IPS DF 4.7 (cell line): Measurements from ENCODE around the gene CTDNEP1.
"Not testable (repeated sequence)": the region's sequence is repeated elsewhere in the genome, so short reads cannot be mapped to it uniquely, and the experiment has no call there.

ENCODE experiments used
- DNase-seq: peaks from one replicate; pipeline ENCODE4 v3.0.0-alpha.2; 2013; ENCODE audit warnings: low spot score; ENCODE audit errors: extremely low read depth

The CTDNEP1 gene

GRCh38 chr17:7249214-7249613 is 2.3 kb downstream of the CTDNEP1 start:
- DNase-seq, result no peak

DNA sequence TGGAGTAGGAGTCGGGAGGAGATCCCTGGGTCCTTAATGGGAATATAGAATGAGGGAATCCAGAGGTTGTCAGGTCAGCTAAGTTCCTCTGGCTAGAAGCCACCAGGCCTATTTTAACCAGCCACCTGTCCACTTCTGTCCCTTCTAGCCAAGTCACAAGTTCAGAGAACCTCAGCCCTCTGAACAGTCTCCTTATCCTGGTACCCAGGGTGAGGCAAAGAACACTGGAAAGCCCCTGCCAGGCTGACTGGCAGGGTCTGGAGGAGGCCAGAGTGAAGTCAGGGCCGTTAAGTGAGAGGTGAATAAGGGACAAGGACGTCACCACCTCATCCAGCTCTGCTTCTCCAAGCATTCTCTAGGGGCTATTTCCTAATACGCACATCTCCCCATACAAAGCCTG is 2.7 kb downstream of the CTDNEP1 start:
- no peak for DNase-seq

- no peak for DNase-seq
These were observed 4.8 kb downstream of the CTDNEP1 start for GRCh38 chr17:7246779-7247178.

GRCh38 chr17:7243838-7244237 is 7.7 kb downstream of the CTDNEP1 start:
- not testable (repeated sequence) for DNase-seq

GRCh38 chr17:7243453-7243729 is 8.1 kb downstream of the CTDNEP1 start:
- no peak for DNase-seq

DNA sequence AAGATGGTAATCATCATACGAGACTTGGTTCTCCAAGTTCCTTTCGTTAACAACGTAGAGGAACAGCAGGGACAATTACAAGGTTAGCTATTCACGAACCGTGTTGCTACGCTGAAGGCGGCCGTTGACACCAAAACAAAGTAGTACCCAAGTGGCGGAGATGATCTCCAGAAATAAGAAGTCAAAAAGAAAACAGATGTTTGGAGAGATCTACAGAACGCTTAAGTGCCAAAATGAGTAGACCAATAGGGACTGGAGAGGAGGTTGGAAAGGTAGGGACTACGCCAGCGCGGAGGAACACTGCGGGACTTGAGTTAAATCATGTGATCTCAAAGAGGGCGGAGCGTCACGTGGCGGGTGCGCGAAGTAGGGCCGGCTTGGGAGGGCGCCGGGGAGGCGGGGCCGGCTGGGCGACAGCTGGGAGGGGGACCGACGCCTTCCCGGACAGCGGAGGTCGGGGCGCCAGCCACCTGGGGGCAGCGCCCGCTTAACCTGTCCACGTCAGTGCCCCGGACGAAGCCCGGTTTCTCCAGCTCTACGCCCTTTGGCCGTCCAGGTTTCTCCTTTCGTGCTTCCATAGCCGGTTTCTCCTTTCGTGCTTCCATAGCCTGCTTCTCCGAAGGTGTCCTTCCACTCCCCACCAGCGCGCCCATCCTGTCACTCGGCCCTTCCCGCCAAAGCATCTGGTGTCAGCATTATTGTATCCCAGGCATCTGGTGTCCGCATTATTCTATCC is 8.6 kb downstream of the CTDNEP1 start:
- DNase-seq, result no peak

GRCh38 chr17:7241783-7242716 is 9.5 kb downstream of the CTDNEP1 start, which contains the start of gene GABARAP:
TSS of gene GABARAP (minus strand) at chr17:7242449. CDS start at chr17:7242330, 119 bp downstream.
- no peak for DNase-seq

GRCh38 chr17:7241090-7241733 is 10.3 kb downstream of the CTDNEP1 start:
- DNase-seq, result no peak

- no peak for DNase-seq
These were observed 11.2 kb downstream of the CTDNEP1 start for GRCh38 chr17:7240375-7240774.

DNA sequence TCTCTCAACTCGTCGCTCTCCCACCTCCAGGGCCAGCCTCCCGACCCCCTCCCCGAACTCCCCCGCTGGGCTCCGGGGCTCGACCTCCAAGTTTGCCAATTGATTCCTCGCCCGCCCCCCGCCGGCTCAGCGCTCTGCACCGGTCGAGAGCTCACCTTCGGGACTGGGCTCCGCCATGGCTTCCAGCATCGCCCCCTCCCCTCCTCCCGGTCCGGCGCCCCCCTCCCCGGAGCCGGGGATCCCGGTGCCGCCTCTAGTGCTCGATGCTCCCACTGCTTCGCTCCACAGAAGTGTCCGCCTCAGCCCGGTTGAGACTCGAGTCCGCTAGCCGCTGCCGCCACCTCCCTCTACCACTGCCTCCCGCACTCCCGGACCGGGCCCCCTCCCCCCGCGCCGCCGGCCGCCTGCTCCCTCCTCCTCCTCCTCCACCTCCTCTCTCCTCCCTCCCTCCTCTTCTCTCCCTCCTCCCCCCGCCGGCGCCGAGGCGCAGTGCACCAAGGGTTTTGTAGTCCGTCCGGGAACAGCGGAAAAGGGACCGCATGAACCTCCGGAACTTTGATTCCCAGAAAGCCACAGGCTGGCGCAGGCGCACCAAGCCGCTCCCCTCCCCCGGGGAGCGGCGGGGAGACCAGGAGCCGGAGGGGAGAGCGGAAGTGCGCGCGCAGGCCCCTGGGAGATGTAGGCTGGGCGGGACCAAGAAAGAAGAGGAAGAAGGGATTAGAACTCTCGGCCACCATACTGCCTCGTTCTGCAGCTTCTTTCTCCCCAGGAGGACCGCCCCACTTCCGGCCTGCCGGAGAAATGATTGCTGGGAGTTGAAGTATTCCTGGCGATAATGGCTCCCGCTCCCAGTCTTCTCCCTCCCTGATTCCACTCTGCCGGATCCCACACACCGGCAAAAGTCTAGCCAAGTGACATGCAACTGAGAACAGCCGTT is 12.2 kb downstream of the CTDNEP1 start, which contains the start of gene PHF23:
PHF23 (minus strand) TSS at position 367 of the 937 bp plus-strand sequence; CDS start at position 189, 178 bp downstream.
- peak; percentile 98 for DNase-seq

GRCh38 chr17:7238420-7239090 is 13.0 kb downstream of the CTDNEP1 start:
- no peak for DNase-seq

- no peak for DNase-seq
These were observed 13.6 kb downstream of the CTDNEP1 start for GRCh38 chr17:7237761-7238419.

DNA sequence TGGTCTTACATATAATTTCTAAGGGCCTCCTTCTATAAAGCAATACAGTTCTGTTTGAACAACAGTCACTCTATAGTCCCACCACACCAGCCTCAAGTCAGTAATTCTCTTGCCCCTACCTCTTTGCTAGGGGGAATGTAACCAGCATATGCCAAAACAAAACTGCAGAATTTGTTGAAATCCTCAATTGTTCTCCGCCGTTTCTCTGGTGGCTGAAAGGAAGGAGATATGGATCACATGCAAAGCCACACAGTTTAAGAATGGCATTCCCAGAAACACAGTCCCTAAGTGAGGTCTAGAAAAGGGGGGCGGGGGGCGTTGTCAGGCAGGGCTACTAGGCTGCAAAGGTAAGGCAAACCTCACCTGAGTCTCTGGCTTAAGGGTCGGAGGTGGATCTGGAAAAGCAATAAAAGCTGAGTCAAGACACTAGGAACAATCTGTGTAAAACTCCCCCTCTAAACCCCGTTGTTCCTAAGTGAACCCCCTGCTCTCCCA is 14.2 kb downstream of the CTDNEP1 start:
- no peak for DNase-seq

DNA sequence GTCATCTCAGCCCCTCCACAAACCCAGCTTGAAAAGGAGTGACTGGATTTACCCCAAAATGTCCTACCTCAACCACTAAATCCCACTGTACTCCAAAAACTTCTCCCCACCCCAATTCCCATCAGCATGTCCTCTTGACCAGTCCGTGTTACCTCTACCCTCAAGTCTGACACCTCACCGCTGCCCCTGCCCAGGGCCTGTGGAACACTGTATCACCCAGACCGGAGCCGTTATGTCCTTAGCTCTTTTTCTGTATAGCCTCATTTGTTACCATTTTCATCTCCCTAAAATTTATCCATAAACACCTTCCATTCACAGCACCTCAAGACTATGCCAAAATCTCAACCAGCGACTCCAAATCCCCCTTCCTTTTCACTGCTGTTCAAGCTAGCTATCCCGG is 14.7 kb downstream of the CTDNEP1 start:
- DNase-seq, result no peak

- DNase-seq, result no peak
These were observed 15.6 kb downstream of the CTDNEP1 start for GRCh38 chr17:7235693-7236665.

DNA sequence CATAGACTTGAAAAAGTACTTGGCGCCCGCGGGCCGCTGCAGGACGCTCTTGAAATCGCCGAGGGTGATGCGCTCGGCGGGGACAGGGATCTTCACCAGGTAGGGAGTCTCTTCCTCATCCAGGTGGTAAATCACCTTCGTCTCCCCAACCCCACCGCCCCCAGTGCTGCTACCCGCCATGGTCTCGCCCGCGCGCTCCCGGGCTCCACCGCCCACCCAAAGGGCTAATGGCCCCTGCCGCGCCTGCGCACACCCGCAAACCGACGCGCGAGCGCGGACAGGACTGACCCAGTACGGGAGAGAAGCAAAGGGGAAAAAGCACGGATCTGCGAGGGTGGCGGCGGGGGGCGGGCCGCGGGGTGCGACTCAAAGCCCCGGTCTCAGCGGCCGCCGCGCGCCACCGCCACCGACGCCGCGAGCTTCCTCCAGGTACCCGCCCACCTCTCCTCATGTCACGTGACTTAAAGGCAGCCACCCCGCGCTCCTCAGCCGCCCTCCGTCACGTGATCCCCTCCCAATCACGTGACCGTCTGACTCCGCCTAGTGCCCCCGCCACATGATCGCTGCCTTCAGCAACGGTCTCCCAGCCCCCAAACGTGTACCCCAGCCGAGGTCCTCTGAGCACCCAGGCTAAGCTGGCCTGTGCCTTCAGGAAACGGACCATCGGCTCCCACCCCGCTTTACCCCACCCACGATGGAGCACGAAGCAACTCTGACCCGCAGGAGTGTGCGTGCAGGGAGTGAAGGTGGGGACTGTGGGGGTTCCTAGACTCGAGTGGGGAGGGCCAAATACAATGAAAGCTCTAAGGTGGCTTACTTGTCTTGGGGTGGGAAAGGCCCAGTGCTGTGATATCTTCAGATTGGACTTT is 17.2 kb downstream of the CTDNEP1 start, which contains the start of gene DVL2:
DVL2 (minus strand) TSS at position 435 of the 869 bp plus-strand sequence; CDS start at position 180, 255 bp downstream.
- no peak for DNase-seq

- DNase-seq, result no peak
These were observed 17.8 kb downstream of the CTDNEP1 start for GRCh38 chr17:7233701-7234082.
